Measurements from ENCODE around the gene ARRB1.

The ARRB1 gene

GRCh38 chr11:75320046-75320618, 31.3 kb downstream of the ARRB1 start:
- in situ Hi-C loops (cut with HindIII; ENCODE audit: low pct_unique_long_range_greater_than_20kb, low sequenced_read_pairs): no loop called here
- no peak for DNase-seq (ENCODE audit: low read depth in 1 of 2, low spot score in 1 of 2)
- no peak for TF ChIP-seq JUND (IDR thresholded peaks at IDR 0.05; ENCODE audit: low read depth)

- no peak for TF ChIP-seq JUND (IDR thresholded peaks at IDR 0.05; ENCODE audit: low read depth)
- in situ Hi-C loops (cut with HindIII; ENCODE audit: low pct_unique_long_range_greater_than_20kb, low sequenced_read_pairs): no loop called here
Observed at GRCh38 chr11:75319035-75319877, 32.2 kb downstream of the ARRB1 start.

GRCh38 chr11:75317446-75318122, 33.9 kb downstream of the ARRB1 start:
- in situ Hi-C loops (cut with HindIII; ENCODE audit: low pct_unique_long_range_greater_than_20kb, low sequenced_read_pairs): no loop called here
- no peak for DNase-seq (ENCODE audit: low read depth in 1 of 2, low spot score in 1 of 2)

More at GRCh38 chr11:75319035-75319877, 32.2 kb downstream of the ARRB1 start:
- peak in 1 of 2 experiments; percentile 45 for DNase-seq (ENCODE audit: low read depth in 1 of 2, low spot score in 1 of 2)

GRCh38 chr11:75315439-75315805, 36.0 kb downstream of the ARRB1 start:
- in situ Hi-C loops (cut with HindIII; ENCODE audit: low pct_unique_long_range_greater_than_20kb, low sequenced_read_pairs): no loop called here
- TF ChIP-seq JUND (IDR thresholded peaks at IDR 0.05; ENCODE audit: low read depth): no peak
- DNase-seq (ENCODE audit: low read depth in 1 of 2, low spot score in 1 of 2): no peak

More at GRCh38 chr11:75317446-75318122, 33.9 kb downstream of the ARRB1 start:
- TF ChIP-seq JUND (IDR thresholded peaks at IDR 0.05; ENCODE audit: low read depth): no peak

- in situ Hi-C loops (cut with HindIII; ENCODE audit: low pct_unique_long_range_greater_than_20kb, low sequenced_read_pairs): no loop called here
- no peak for TF ChIP-seq JUND (IDR thresholded peaks at IDR 0.05; ENCODE audit: low read depth)
- DNase-seq (ENCODE audit: low read depth in 1 of 2, low spot score in 1 of 2): no peak
Observed at GRCh38 chr11:75314771-75315438, 36.6 kb downstream of the ARRB1 start.

GRCh38 chr11:75313513-75314272, 37.8 kb downstream of the ARRB1 start:
- in situ Hi-C loops (cut with HindIII; ENCODE audit: low pct_unique_long_range_greater_than_20kb, low sequenced_read_pairs): no loop called here
- no peak for DNase-seq (ENCODE audit: low read depth in 1 of 2, low spot score in 1 of 2)

GRCh38 chr11:75312346-75312745, 39.1 kb downstream of the ARRB1 start:
- no peak for TF ChIP-seq JUND (IDR thresholded peaks at IDR 0.05; ENCODE audit: low read depth)
- in situ Hi-C loops (cut with HindIII; ENCODE audit: low pct_unique_long_range_greater_than_20kb, low sequenced_read_pairs): no loop called here
- no peak for DNase-seq (ENCODE audit: low read depth in 1 of 2, low spot score in 1 of 2)

More at GRCh38 chr11:75313513-75314272, 37.8 kb downstream of the ARRB1 start:
- no peak for TF ChIP-seq JUND (IDR thresholded peaks at IDR 0.05; ENCODE audit: low read depth)

- in situ Hi-C loops (cut with HindIII; ENCODE audit: low pct_unique_long_range_greater_than_20kb, low sequenced_read_pairs): no loop called here
- no peak for TF ChIP-seq JUND (IDR thresholded peaks at IDR 0.05; ENCODE audit: low read depth)
- DNase-seq (ENCODE audit: low read depth in 1 of 2, low spot score in 1 of 2): no peak
Observed at GRCh38 chr11:75311858-75312288, 39.6 kb downstream of the ARRB1 start.

- no peak for DNase-seq (ENCODE audit: low read depth in 1 of 2, low spot score in 1 of 2)
- TF ChIP-seq JUND (IDR thresholded peaks at IDR 0.05; ENCODE audit: low read depth): no peak
- in situ Hi-C loops (cut with HindIII; ENCODE audit: low pct_unique_long_range_greater_than_20kb, low sequenced_read_pairs): no loop called here
Observed at GRCh38 chr11:75308986-75309385, 42.5 kb downstream of the ARRB1 start.

- in situ Hi-C loops (cut with HindIII; ENCODE audit: low pct_unique_long_range_greater_than_20kb, low sequenced_read_pairs): no loop called here
- DNase-seq (ENCODE audit: low read depth in 1 of 2, low spot score in 1 of 2): peak; percentile 66 to 86
- no peak for TF ChIP-seq JUND (IDR thresholded peaks at IDR 0.05; ENCODE audit: low read depth)
Observed at GRCh38 chr11:75308116-75308515, 43.3 kb downstream of the ARRB1 start.

GRCh38 chr11:75307058-75307457, 44.4 kb downstream of the ARRB1 start:
- in situ Hi-C loops (cut with HindIII; ENCODE audit: low pct_unique_long_range_greater_than_20kb, low sequenced_read_pairs): no loop called here
- DNase-seq (ENCODE audit: low read depth in 1 of 2, low spot score in 1 of 2): no peak
- no peak for TF ChIP-seq JUND (IDR thresholded peaks at IDR 0.05; ENCODE audit: low read depth)

GRCh38 chr11:75306529-75306928, 44.9 kb downstream of the ARRB1 start:
- TF ChIP-seq JUND (IDR thresholded peaks at IDR 0.05; ENCODE audit: low read depth): no peak
- in situ Hi-C loops (cut with HindIII; ENCODE audit: low pct_unique_long_range_greater_than_20kb, low sequenced_read_pairs): no loop called here
- no peak for DNase-seq (ENCODE audit: low read depth in 1 of 2, low spot score in 1 of 2)

All from T47D (cell line).